GM18951 (cell line): Measurements from ENCODE around the gene SVEP1.
"Not testable (repeated sequence)": the region's sequence is repeated elsewhere in the genome, so short reads cannot be mapped to it uniquely, and the experiment has no call there.

Experiments used
- POLR2A ChIP-seq: IDR thresholded peaks from 4 replicates; pipeline ENCODE4 v1.6.1; 2011; ENCODE audit warnings: mild to moderate bottlenecking; ENCODE audit not compliant: insufficient read length, insufficient read depth; ENCODE audit errors: extremely low read depth
- in situ Hi-C: fragments of 300-500 bp; cut with MboI; formaldehyde crosslinking; loops from one replicate; pipeline ENCODE4 v1.12.0; 2022; ENCODE audit warnings: low sequenced_read_pairs, mixed read lengths, inconsistent platforms; ENCODE audit not compliant: unreplicated experiment

Gene SVEP1

GRCh38 chr9:110429453-110429852, 150.1 kb downstream of the SVEP1 start:
- in situ Hi-C loops = no loop called here

GRCh38 chr9:110427497-110428104, 151.9 kb downstream of the SVEP1 start:
- in situ Hi-C loops = no loop called here
- TF ChIP-seq POLR2A = no peak

More at GRCh38 chr9:110429453-110429852, 150.1 kb downstream of the SVEP1 start:
- no peak for TF ChIP-seq POLR2A

- in situ Hi-C loops = no loop called here
- TF ChIP-seq POLR2A = no peak
Measured at GRCh38 chr9:110426052-110426709, 153.4 kb downstream of the SVEP1 start.

- in situ Hi-C loops = no loop called here
- TF ChIP-seq POLR2A = no peak
Measured at GRCh38 chr9:110414471-110414870, 165.1 kb downstream of the SVEP1 start.

GRCh38 chr9:110410961-110411360, 168.6 kb downstream of the SVEP1 start:
- TF ChIP-seq POLR2A = no peak
- in situ Hi-C loops = no loop called here

- TF ChIP-seq POLR2A = no peak
- in situ Hi-C loops = no loop called here
Measured at GRCh38 chr9:110408598-110408997, 170.9 kb downstream of the SVEP1 start.

GRCh38 chr9:110405858-110406443, 173.6 kb downstream of the SVEP1 start:
- TF ChIP-seq POLR2A = no peak
- in situ Hi-C loops = no loop called here

- in situ Hi-C loops = no loop called here
- TF ChIP-seq POLR2A = no peak
Measured at GRCh38 chr9:110404473-110404872, 175.1 kb downstream of the SVEP1 start.

GRCh38 chr9:110399983-110400382, 179.6 kb downstream of the SVEP1 start:
- in situ Hi-C loops = no loop called here
- no peak for TF ChIP-seq POLR2A

- in situ Hi-C loops = not testable (repeated sequence)
Measured at GRCh38 chr9:110398992-110399391, 180.5 kb downstream of the SVEP1 start.

- in situ Hi-C loops = no loop called here
Measured at GRCh38 chr9:110391826-110392485, 187.6 kb downstream of the SVEP1 start.

GRCh38 chr9:110389148-110389750, 190.3 kb downstream of the SVEP1 start:
- TF ChIP-seq POLR2A = no peak
- in situ Hi-C loops = no loop called here

More at GRCh38 chr9:110391826-110392485, 187.6 kb downstream of the SVEP1 start:
- TF ChIP-seq POLR2A = no peak

- no peak for TF ChIP-seq POLR2A
- in situ Hi-C loops = no loop called here
Measured at GRCh38 chr9:110383491-110383890, 196.1 kb downstream of the SVEP1 start.
